ENCODE results near the gene SLC8A1.

- TF ChIP-seq CTCF (IDR thresholded peaks at IDR 0.05; ENCODE audit: borderline replicate concordance, extremely low read depth, low read length, poor library complexity, severe bottlenecking) (no peak), EZH2 (IDR thresholded peaks at IDR 0.05; ENCODE audit: borderline replicate concordance, low read depth, low read length, severe bottlenecking) (no peak)
Measured at GRCh38 chr2:40096360-40096759, 355.5 kb downstream of the SLC8A1 start.
